Ovary (tissue), 3 donors: ENCODE results near the gene GPATCH1.

ENCODE experiments used
- EP300 ChIP-seq: sonication (generic); formaldehyde crosslinking; IDR thresholded peaks from one replicate; pipeline ENCODE4 v1.6.1; 2017; ENCODE audit warnings: antibody characterized with exemption
- POLR2A ChIP-seq: fragments of 450-650 bp; IDR thresholded peaks from one replicate; pipeline ENCODE4 v1.6.1; 2017; ENCODE audit warnings: antibody characterized with exemption, mild to moderate bottlenecking, moderate library complexity
- TF ChIP-seq, protein P1 (sequence below), 3 donors: fragments of 450-650 bp in 2 of 3; fragments of 200-600 bp in 1 of 3; IDR thresholded peaks; one replicate each; pipeline versions ENCODE4 v1.5.1 to v1.8.0; 2016 to 2022; ENCODE audit warnings: antibody characterized with exemption in 3 of 3, mild to moderate bottlenecking in 1 of 3
- donor health status: DM: no; HTN: no; CAD: no.

DNA sequence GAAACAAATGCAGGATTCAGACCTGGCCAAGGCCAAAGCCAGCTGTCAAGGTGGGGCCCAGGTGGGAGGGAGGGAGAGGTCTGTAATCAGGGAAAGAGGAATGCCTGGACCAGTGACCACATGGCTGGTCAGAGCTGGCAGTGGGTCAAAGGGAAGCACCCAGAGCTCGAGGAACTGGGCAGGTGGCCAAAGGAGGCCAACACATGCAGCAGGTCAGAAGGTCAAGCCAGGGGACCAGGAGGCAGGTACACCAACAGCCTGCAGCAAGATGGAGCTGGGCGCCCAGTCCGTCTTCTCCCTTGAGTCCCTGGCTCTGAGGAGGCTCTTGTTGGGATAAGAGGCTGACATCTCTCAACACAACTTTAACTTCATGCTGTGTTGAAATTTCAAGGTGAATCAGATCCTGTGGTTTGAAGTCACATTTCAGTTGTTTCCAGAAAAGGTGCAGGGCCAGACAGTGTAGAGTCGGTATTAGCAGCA is 17.1 kb downstream of the GPATCH1 start:
- no peak for TF ChIP-seq EP300
- TF ChIP-seq POLR2A, result no peak
- TF ChIP-seq, protein P1, sequence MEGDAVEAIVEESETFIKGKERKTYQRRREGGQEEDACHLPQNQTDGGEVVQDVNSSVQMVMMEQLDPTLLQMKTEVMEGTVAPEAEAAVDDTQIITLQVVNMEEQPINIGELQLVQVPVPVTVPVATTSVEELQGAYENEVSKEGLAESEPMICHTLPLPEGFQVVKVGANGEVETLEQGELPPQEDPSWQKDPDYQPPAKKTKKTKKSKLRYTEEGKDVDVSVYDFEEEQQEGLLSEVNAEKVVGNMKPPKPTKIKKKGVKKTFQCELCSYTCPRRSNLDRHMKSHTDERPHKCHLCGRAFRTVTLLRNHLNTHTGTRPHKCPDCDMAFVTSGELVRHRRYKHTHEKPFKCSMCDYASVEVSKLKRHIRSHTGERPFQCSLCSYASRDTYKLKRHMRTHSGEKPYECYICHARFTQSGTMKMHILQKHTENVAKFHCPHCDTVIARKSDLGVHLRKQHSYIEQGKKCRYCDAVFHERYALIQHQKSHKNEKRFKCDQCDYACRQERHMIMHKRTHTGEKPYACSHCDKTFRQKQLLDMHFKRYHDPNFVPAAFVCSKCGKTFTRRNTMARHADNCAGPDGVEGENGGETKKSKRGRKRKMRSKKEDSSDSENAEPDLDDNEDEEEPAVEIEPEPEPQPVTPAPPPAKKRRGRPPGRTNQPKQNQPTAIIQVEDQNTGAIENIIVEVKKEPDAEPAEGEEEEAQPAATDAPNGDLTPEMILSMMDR (IDR thresholded peaks at IDR 0.05), result no peak
